ELR (cell line): ENCODE results near the gene PPP4C.

ENCODE experiments used
- DNase-seq: peaks from one replicate; pipeline ENCODE4 v3.0.0-alpha.2; 2015; ENCODE audit warnings: low read depth

The PPP4C gene

DNA sequence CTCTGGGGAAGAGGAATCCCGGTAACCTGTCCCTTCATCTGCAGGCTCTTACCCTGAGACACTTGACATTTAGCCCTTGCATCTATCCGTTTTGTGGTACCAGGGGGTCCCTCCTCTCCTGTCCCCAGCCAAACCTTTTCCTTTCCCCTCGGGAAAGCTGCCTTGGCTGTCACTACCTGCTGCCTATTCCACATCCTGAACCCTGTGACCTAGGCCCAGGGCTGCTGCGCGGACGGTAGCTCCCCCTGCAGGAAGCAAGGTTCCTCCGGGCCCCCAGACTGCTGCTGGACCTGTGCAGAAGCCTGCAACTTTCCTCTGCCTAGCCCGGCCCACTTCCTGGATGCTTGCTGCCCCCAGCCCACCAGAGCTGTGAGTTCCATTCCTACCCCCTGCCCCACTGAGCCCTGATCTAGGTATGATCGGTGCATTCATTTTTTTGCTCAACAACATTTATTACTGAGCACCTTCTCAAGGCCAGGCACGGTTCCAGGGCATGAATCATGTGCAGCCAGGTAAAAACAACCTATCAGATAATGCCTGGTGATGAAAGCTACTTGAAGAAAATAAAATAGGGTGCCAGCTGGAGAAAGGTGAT is 20.7 kb upstream of the PPP4C start:
- DNase-seq: peak; percentile 53

DNA sequence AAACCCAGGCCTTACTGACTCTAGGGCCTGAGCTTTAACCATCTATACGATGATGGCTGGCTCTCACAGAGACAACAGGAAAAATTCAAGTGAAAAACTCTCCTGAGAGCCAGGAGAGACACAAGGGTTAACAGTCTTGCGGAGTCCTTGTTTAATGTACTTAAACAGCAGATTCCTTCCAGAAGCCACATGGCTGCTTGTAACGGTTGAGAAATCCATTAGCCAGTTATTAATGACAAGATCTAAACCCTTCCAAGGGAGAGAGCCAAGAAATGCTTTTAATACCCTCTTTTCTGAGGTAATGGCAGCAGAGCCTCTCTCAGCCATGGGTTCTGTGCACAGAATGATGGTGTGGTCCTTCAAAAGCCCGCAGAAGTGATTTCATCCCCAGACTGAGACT is 15.4 kb upstream of the PPP4C start:
- DNase-seq: no peak

- no peak for DNase-seq
Measured at GRCh38 chr16:30060836-30061554, 14.8 kb upstream of the PPP4C start.

DNA sequence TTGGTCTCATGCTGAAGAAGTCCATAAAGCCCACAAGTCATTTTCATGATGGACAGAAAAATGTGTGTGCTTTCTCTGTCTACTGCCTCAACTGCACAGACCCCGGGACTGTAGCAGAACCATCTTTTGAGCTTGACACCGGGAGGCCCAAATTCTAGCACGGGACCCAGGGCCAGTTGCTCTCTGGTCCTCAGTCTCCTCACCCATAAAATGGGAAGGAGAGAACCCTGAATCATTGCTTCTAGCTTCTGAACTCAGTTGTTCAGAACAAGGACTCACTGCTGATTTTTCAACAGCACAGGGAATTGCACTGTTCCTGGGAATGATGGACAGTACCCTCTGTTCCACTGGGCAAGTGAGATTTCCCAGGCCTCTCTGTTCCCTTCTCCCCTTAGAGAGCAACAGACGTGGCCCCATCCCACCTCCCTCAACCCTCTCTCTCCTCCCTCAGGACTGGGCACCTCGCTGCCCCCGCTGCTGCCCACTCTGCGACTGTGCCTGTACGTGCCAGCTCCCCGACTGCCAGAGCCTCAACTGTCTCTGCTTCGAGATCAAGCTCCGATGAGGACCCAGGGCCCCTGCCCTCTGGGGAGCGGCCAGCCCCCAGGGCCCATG is 12.4 kb upstream of the PPP4C start:
- no peak for DNase-seq

GRCh38 chr16:30063893-30064728 is 11.7 kb upstream of the PPP4C start:
- DNase-seq: no peak

DNA sequence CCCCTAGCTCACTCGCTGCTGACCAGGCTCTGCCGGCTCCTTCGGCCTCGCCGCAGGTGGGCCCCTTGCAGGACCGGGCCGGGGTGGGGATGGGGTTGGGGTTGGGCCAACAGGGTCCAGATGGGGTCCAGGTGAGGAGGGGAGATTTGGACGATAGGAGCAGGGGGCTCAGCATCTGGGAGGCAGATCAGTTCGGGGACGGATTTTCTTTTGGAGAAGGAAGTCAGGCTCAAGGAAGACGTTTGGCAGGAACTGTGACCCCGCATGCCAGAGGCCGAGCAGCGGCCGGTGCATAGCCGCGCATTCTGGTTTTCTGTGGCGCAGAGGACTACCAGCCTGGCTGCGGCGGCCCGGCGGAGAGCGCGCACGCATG is 11.1 kb upstream of the PPP4C start:
- peak; percentile 31 for DNase-seq

- DNase-seq: peak; percentile 98
Measured at GRCh38 chr16:30065102-30065942, 10.5 kb upstream of the PPP4C start, which contains the start of gene ALDOA. TSS of gene ALDOA (plus strand) at chr16:30065760. CDS start at chr16:30066898, 1,138 bp downstream.

- DNase-seq: peak; percentile 78
Measured at GRCh38 chr16:30065943-30066760, 9.6 kb upstream of the PPP4C start.

DNA sequence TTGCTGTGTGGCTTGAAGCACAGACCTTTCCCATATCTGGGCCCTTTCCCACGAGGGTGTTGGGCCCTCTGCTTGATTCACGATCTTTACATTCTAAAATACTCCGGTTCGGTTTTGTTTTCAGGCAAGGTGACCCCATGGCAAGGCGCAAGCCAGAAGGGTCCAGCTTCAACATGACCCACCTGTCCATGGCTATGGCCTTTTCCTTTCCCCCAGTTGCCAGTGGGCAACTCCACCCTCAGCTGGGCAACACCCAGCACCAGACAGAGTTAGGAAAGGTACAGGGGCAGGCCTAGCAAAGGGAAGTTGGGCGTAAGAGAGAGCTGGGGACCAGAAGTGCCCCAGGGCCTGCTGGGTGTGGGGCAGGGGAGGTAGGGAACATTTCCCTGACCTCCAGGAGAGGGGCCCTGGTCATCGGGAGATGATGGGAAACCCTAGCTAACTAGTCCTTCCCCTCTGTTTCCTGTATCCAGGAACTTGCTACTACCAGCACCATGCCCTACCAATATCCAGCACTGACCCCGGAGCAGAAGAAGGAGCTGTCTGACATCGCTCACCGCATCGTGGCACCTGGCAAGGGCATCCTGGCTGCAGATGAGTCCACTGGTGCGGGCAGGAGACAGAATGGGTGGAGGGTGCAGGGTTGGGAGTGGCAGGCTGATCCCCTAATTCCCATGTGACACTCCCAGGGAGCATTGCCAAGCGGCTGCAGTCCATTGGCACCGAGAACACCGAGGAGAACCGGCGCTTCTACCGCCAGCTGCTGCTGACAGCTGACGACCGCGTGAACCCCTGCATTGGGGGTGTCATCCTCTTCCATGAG is 8.8 kb upstream of the PPP4C start:
- no peak for DNase-seq

GRCh38 chr16:30067584-30067916 is 8.2 kb upstream of the PPP4C start:
- DNase-seq: no peak

DNA sequence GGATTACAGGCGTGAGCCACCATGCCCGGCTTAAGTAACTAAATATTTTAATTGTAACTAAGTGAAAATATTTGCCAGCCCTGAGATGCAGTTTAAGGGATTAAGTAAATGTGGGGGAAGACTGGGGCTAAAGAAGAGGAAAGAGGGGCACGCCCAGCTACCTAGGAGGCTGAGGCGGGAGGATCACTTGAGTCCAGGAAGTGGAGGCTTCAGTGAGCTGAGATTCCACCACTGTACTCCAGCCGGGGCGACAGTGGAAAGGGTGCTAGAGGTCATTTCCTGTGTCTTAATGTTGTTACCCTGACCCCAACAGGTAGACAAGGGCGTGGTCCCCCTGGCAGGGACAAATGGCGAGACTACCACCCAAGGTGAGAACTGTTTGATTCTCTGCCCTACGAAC is 7.5 kb upstream of the PPP4C start:
- no peak for DNase-seq

DNA sequence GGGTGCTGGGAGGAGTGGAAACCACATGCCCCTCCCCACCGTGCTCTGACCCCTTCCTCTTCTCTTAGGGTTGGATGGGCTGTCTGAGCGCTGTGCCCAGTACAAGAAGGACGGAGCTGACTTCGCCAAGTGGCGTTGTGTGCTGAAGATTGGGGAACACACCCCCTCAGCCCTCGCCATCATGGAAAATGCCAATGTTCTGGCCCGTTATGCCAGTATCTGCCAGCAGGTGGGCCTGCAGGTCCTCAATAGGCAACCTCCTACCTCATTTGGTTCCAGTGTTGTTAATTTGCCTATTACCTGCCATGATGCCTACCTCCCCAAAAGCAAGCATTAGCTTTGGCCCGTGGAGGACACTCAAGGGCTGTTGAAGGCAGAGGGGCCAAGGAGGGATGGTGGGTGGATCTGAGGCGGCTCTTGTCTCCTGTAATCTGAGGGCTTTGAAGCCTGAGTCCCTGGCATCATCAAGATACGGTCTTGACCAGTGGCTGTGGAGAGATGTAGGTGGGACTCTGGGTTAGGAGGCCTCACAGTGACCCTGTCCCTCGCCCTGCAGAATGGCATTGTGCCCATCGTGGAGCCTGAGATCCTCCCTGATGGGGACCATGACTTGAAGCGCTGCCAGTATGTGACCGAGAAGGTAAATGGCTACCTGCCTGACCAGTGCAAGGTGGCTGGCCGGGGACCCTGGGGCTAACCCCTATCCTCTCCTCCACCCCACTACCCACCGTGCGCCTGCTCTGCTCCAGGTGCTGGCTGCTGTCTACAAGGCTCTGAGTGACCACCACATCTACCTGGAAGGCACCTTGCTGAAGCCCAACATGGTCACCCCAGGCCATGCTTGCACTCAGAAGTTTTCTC is 6.8 kb upstream of the PPP4C start:
- peak; percentile 64 for DNase-seq

DNA sequence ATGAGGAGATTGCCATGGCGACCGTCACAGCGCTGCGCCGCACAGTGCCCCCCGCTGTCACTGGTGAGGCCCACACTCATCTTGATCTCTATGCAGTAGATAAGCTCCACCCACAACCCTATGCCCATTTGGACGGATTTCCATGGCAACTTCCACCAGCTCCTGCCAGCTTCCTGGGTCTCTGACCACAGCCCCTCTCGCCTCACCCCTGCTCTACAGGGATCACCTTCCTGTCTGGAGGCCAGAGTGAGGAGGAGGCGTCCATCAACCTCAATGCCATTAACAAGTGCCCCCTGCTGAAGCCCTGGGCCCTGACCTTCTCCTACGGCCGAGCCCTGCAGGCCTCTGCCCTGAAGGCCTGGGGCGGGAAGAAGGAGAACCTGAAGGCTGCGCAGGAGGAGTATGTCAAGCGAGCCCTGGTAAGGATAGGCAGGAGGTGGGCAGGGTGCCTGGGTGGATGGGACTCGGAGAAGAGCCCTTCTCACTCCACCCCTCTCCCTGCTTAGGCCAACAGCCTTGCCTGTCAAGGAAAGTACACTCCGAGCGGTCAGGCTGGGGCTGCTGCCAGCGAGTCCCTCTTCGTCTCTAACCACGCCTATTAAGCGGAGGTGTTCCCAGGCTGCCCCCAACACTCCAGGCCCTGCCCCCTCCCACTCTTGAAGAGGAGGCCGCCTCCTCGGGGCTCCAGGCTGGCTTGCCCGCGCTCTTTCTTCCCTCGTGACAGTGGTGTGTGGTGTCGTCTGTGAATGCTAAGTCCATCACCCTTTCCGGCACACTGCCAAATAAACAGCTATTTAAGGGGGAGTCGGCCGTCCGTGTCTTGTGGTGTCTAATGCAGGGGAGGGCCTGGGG is 6.0 kb upstream of the PPP4C start:
- DNase-seq: no peak

DNA sequence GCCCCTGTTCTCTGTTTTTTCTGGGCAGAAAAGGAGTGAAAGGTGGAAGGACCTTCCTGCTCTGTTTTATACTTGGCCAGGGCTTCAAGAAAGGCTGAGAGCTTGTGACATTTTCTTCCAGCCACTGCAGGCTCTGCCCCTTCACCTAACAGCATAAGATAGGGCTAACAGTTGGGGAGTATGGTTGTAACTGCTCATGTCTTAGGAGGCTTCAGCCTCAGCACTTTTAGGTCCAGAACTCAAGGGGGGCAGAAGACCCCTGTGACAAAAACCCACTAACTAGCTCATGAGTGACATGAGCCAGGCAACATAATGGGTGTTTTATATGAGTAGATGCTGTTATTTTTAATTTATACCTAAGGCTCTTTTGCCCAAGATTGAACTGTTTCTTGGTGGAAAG is 5.3 kb upstream of the PPP4C start:
- no peak for DNase-seq

DNA sequence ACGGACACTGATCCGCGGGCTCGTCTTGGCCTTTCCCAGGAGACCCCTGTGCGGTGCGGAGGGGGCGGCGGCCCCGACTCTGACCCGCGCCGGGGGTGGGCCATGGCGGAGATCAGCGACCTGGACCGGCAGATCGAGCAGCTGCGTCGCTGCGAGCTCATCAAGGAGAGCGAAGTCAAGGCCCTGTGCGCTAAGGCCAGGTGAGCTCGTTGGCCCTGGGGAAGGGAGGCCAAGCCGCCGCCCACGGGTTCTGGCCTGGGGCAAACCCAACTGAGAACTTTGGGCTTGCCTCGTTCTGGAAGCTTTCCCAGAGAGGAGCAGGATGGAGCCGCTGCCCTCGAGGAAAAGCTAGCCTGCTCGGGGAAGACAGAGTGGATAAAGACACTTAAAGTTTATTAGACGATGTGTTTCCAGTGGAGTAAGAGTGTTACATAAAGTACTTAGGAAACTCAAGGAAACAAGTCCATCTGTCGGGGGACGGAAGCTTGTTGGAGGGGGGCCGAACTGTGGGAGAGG is 540 bp downstream of the PPP4C start:
- DNase-seq: peak; percentile 44

DNA sequence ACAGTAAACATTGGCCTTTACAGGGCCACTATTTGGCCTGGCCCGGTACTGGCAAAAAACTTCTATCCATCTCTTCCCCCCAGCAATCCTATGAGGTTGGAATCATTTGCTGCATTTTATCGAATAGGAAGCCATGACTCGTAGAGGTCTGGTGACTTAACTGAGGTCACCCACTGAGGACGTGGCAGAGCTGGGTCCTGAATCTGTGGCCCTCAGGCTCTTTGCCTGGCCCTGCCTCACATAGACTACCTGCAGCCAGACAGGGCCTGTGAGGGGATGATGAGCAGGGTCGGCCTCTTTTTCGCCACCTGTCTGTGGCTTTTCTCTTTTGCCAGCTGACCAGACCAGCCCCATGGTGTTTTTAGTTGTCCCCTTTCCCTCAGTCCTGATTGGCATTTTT is 1.9 kb downstream of the PPP4C start:
- DNase-seq: peak; percentile 60

- no peak for DNase-seq
Measured at GRCh38 chr16:30078744-30079143, 3.0 kb downstream of the PPP4C start.

DNA sequence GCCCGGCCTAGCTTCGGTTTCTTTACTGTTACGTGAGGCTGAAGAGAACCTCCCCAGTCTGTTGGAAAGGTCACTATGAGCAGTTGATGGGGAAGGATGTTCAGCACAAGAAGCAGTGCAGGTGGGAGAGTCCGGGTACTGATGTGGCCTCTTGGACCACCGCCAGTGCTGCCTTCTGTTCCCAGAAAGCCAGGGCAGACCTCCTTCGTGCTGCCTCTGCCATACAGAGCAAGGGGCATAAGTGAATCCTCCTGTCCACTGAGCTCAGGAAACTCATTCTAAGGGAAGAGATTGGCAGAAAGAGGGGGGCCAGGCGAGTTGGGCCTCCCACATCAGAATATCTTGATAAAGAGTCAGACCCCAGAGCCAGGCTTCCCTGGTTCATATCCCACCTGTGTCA is 3.7 kb downstream of the PPP4C start:
- DNase-seq: no peak
